ENCODE results near the gene DNAH11. TPM values are rescaled to one million over a fixed set of nuclear protein-coding genes. Genes with fewer than 3 reads are reported as not detected.

DNAH11 gene
- total and polyA plus RNA-seq, 12 donors: 0.03 to 0.59 (median 0.19) TPM; not detected in 2

GRCh38 chr7:21908746-21909145 lies 365.9 kb downstream of the DNAH11 start:
- no peak for ATAC-seq
- WGBS, 2 donors: 67 to 69% methylated on average over 5 of the region's 5 CpGs
- no peak for TF ChIP-seq CTCF (IDR thresholded peaks at IDR 0.05)

GRCh38 chr7:21910253-21910652 lies 367.4 kb downstream of the DNAH11 start:
- Histone ChIP-seq H3K4me3 (no peak overlapping the region), H3K36me3 (peaks cover 0 to 38% (median 15%) of the 10 kb centered on the region in 9 donors), H3K27me3 (no peaks in the 10 kb centered on the region), H3K4me1 (peaks cover 2 to 56% (median 17%) of the 10 kb centered on the region in 9 donors), H3K27ac (peak overlapping the region; percentile 31 to 79 (median 65)), H3K9me3 (no peaks in the 10 kb centered on the region)
- no peak for TF ChIP-seq CTCF (IDR thresholded peaks at IDR 0.05)
- intact Hi-C loops (cut with DNase I): loop anchor here in 1 of 10 donors (2.0 to 5.0 kb wide), 2 partner anchors 37 to 483 kb away; partner anchors contain the start of gene CDCA7L
- ATAC-seq: peak; percentile 59 to 90 (median 84)
- peak in 1 of 2 donors; percentile 33 for DNase-seq
- WGBS, 2 donors: 58 to 70% methylated on average over 6 of the region's 6 CpGs

More at GRCh38 chr7:21908746-21909145, 365.9 kb downstream of the DNAH11 start:
- H3K27me3 ChIP-seq: no peaks in the 10 kb centered on the region
- H3K4me1 ChIP-seq: peaks cover 2 to 56% (median 17%) of the 10 kb centered on the region in 9 donors
- intact Hi-C loops (cut with DNase I): loop anchor here in 2 of 10 donors (5.0 to 10.0 kb wide), 2 partner anchors 34 to 96 kb away; no protein-coding TSS in a partner anchor
- peak overlapping the region in 8 of 10 donors; percentile 17 to 79 (median 57) for H3K27ac ChIP-seq
- no peak for DNase-seq
- peaks cover 0 to 41% (median 23%) of the 10 kb centered on the region in 9 donors for H3K36me3 ChIP-seq
- no peaks in the 10 kb centered on the region for H3K9me3 ChIP-seq
- no peak overlapping the region for H3K4me3 ChIP-seq

GRCh38 chr7:21911341-21911875 lies 368.6 kb downstream of the DNAH11 start:
- H3K36me3 ChIP-seq: peaks cover 0 to 34% (median 4%) of the 10 kb centered on the region in 9 donors
- intact Hi-C loops (cut with DNase I): loop anchor here in 1 of 10 donors (2.0 to 5.0 kb wide), 2 partner anchors 36 to 485 kb away; partner anchors contain the start of gene CDCA7L
- no peak for ATAC-seq
- no peaks in the 10 kb centered on the region for H3K9me3 ChIP-seq
- no peak for TF ChIP-seq CTCF (IDR thresholded peaks at IDR 0.05)
- peaks cover 2 to 56% (median 17%) of the 10 kb centered on the region in 9 donors for H3K4me1 ChIP-seq
- H3K27ac ChIP-seq: peak overlapping the region in 6 of 10 donors; percentile 26 to 79 (median 56)
- 83 to 84% methylated on average over 8 of the region's 8 CpGs for WGBS, 2 donors
- DNase-seq: no peak
- H3K27me3 ChIP-seq: no peaks in the 10 kb centered on the region
- no peak overlapping the region for H3K4me3 ChIP-seq

- intact Hi-C loops (cut with DNase I): loop anchor here in 1 of 10 donors (5.0 kb wide), 1 partner anchor 35 kb away; the partner anchor contains the start of gene CDCA7L
- DNase-seq (peak; percentile 48 to 76), ATAC-seq (peak; percentile 43 to 87 (median 77))
- Histone ChIP-seq H3K27ac (peak overlapping the region in 8 of 10 donors; percentile 10 to 79 (median 53)), H3K4me1 (peaks cover 2 to 58% (median 17%) of the 10 kb centered on the region in 9 donors), H3K27me3 (no peaks in the 10 kb centered on the region), H3K4me3 (no peak overlapping the region), H3K36me3 (peaks cover 0 to 27% (median 3%) of the 10 kb centered on the region in 9 donors), H3K9me3 (no peaks in the 10 kb centered on the region)
- TF ChIP-seq CTCF (IDR thresholded peaks at IDR 0.05): no peak
- 41 to 56% methylated on average over 7 of the region's 7 CpGs for WGBS, 2 donors
Measured at GRCh38 chr7:21912305-21912704, 369.5 kb downstream of the DNAH11 start.

Measured in heart right ventricle (tissue), 16 donors.